ENCODE measurements around the gene HUS1.

- TF ChIP-seq, protein P1, sequence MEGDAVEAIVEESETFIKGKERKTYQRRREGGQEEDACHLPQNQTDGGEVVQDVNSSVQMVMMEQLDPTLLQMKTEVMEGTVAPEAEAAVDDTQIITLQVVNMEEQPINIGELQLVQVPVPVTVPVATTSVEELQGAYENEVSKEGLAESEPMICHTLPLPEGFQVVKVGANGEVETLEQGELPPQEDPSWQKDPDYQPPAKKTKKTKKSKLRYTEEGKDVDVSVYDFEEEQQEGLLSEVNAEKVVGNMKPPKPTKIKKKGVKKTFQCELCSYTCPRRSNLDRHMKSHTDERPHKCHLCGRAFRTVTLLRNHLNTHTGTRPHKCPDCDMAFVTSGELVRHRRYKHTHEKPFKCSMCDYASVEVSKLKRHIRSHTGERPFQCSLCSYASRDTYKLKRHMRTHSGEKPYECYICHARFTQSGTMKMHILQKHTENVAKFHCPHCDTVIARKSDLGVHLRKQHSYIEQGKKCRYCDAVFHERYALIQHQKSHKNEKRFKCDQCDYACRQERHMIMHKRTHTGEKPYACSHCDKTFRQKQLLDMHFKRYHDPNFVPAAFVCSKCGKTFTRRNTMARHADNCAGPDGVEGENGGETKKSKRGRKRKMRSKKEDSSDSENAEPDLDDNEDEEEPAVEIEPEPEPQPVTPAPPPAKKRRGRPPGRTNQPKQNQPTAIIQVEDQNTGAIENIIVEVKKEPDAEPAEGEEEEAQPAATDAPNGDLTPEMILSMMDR (IDR thresholded peaks at IDR 0.05; ENCODE audit: control extremely low read depth in 1 of 3, insufficient read depth in 1 of 3, low read depth in 1 of 3, low read length in 3 of 3): no peak
- no peak for TF ChIP-seq RFX5 (IDR thresholded peaks at IDR 0.05; ENCODE audit: borderline replicate concordance, low read depth, low read length)
- TF ChIP-seq SIN3A (conservative IDR thresholded peaks at IDR 0.05 in 1 of 2, IDR thresholded peaks at IDR 0.05 in 1 of 2; ENCODE audit: low read depth in 1 of 2, low read length in 2 of 2): no peak
- TF ChIP-seq HDAC6 (IDR thresholded peaks at IDR 0.05; ENCODE audit: low read depth, low read length): no peak
- TF ChIP-seq EZH2 (IDR thresholded peaks at IDR 0.05; ENCODE audit: low read depth, low read length, severe bottlenecking): no peak
- no peak for TF ChIP-seq POLR2AphosphoS5 (IDR thresholded peaks at IDR 0.05; ENCODE audit: low read depth, low read length)
- no peak for TF ChIP-seq CEBPB (IDR thresholded peaks at IDR 0.05; ENCODE audit: low read depth, low read length)
Observed at GRCh38 chr7:47967123-47967522, 12.3 kb downstream of the HUS1 start.
